Measurements from ENCODE around the gene MROH7.
"Not testable (repeated sequence)": the region's sequence is repeated elsewhere in the genome, so short reads cannot be mapped to it uniquely, and the experiment has no call there.

The MROH7 gene

GRCh38 chr1:54610601-54611580 is 30.7 kb upstream of the MROH7 start:
- no peak for DNase-seq

- no peak for DNase-seq
These were observed 30.0 kb upstream of the MROH7 start for GRCh38 chr1:54611621-54612020.

- no peak for DNase-seq
These were observed 27.6 kb upstream of the MROH7 start for GRCh38 chr1:54614024-54614423.

- no peak for DNase-seq
These were observed 27.0 kb upstream of the MROH7 start for GRCh38 chr1:54614563-54614962.

GRCh38 chr1:54615531-54616279 is 25.9 kb upstream of the MROH7 start:
- no peak for DNase-seq

GRCh38 chr1:54619749-54620148 is 21.8 kb upstream of the MROH7 start:
- DNase-seq, result no peak

GRCh38 chr1:54623216-54624007 is 18.2 kb upstream of the MROH7 start, which contains the start of gene FAM151A:
FAM151A (minus strand) TSS chr1:54623525; CDS start chr1:54623395, 130 bp downstream.
- DNase-seq, result no peak

- DNase-seq, result no peak
These were observed 16.8 kb upstream of the MROH7 start for GRCh38 chr1:54624466-54625464.

GRCh38 chr1:54627196-54627595 is 14.4 kb upstream of the MROH7 start:
- DNase-seq, result no peak

GRCh38 chr1:54635804-54636203 is 5.8 kb upstream of the MROH7 start:
- DNase-seq, result not testable (repeated sequence)

GRCh38 chr1:54636461-54637446 is 4.8 kb upstream of the MROH7 start:
- not testable (repeated sequence) for DNase-seq

- DNase-seq, result peak; percentile 10
These were observed 1.2 kb upstream of the MROH7 start for GRCh38 chr1:54640361-54640760.

GRCh38 chr1:54643736-54644135 is 2.1 kb downstream of the MROH7 start:
- DNase-seq, result no peak

- DNase-seq, result no peak
These were observed 4.5 kb downstream of the MROH7 start for GRCh38 chr1:54645806-54646676.

- no peak for DNase-seq
These were observed 7.7 kb downstream of the MROH7 start for GRCh38 chr1:54649130-54649898.

GRCh38 chr1:54649921-54650320 is 8.3 kb downstream of the MROH7 start:
- no peak for DNase-seq

GRCh38 chr1:54650417-54650816 is 8.8 kb downstream of the MROH7 start:
- no peak for DNase-seq

GRCh38 chr1:54651608-54652007 is 10.0 kb downstream of the MROH7 start:
- DNase-seq, result no peak
